Activated T-helper 17 cell treated with anti-CD3 and anti-CD28 coated beads, Interleukin-2, amount 50 U/mL, for 72 hours (primary cell): ENCODE data around the gene MRPL38. TPM values are rescaled to one million over a fixed set of nuclear protein-coding genes. Genes with fewer than 3 reads are reported as not detected.

Source experiments
- ATAC-seq: fragments of 150-1000 bp; cut with Tn5 transposase; replicated peaks from 2 replicates; pipeline ENCODE4 v1.10.0; 2021; ENCODE audit warnings: mild to moderate bottlenecking, moderate library complexity
- H3K27ac Mint-ChIP-seq: one replicate; pipeline ENCODE4 v1.8.0; 2022; ENCODE audit warnings: mixed read lengths
- H3K27me3 Mint-ChIP-seq: one replicate; pipeline ENCODE4 v1.8.0; 2022; ENCODE audit warnings: mixed read lengths
- H3K36me3 Mint-ChIP-seq: one replicate; pipeline ENCODE4 v1.8.0; 2022; ENCODE audit warnings: low read depth, mild to moderate bottlenecking, mixed read lengths
- H3K4me1 Mint-ChIP-seq: one replicate; pipeline ENCODE4 v1.8.0; 2022; ENCODE audit warnings: mixed read lengths
- H3K4me3 Mint-ChIP-seq: one replicate; pipeline ENCODE4 v1.8.0; 2022; ENCODE audit warnings: mild to moderate bottlenecking, mixed read lengths
- H3K9me3 Mint-ChIP-seq: one replicate; pipeline ENCODE4 v1.8.0; 2022; ENCODE audit warnings: mixed read lengths
- total RNA-seq, 2 donors: library from RNA; stranded (reverse); gene quantifications; one replicate each; pipeline ENCODE4 v1.2.3, GENCODE V29; 2022

The MRPL38 gene
- total RNA-seq, 2 donors from 2014 or later, result 74.2 to 113 TPM

GRCh38 chr17:75849724-75850123 is 55.0 kb downstream of the MRPL38 start:
- Mint-ChIP-seq H3K4me1 (no peaks in the 10 kb centered on the region), H3K4me3 (no peak overlapping the region), H3K36me3 (peaks cover 78% of the 10 kb centered on the region), H3K27ac (no peak overlapping the region), H3K9me3 (no peaks in the 10 kb centered on the region), H3K27me3 (no peaks in the 10 kb centered on the region)
- ATAC-seq, result no peak

GRCh38 chr17:75849279-75849646 is 55.4 kb downstream of the MRPL38 start:
- Mint-ChIP-seq H3K27ac (no peak overlapping the region), H3K9me3 (no peaks in the 10 kb centered on the region), H3K4me3 (no peak overlapping the region), H3K27me3 (no peaks in the 10 kb centered on the region), H3K4me1 (no peaks in the 10 kb centered on the region), H3K36me3 (peaks cover 79% of the 10 kb centered on the region)
- no peak for ATAC-seq

Other genes with a start within 250 kb of the MRPL38 start
- gene RECQL5, start 237.7 kb downstream of the MRPL38 start, total RNA-seq, result 10 to 100 TPM; 29.7 to 35.6 TPM
- 10 to 100 TPM; 68.1 to 90.0 TPM for gene SAP30BP, start 237.5 kb downstream of the MRPL38 start, total RNA-seq
- 1 to 10 TPM in 1 of 2 donors, under 1 TPM in 1; 0.54 to 1.2 TPM for gene ITGB4, start 183.4 kb downstream of the MRPL38 start, total RNA-seq
- gene GALK1, start 139.7 kb downstream of the MRPL38 start, total RNA-seq, result 10 to 100 TPM; 43.4 to 51.4 TPM
- gene UNK, start 120.1 kb downstream of the MRPL38 start, total RNA-seq, result 10 to 100 TPM; 19.0 to 22.1 TPM
- gene UNC13D, start 60.5 kb downstream of the MRPL38 start, total RNA-seq, result 100 to 1,000 TPM; 153 to 160 TPM
- gene WBP2, start 49.5 kb downstream of the MRPL38 start, total RNA-seq, result 100 to 1,000 TPM in 1 of 2 donors, 10 to 100 TPM in 1; 67.4 to 127 TPM
- gene TRIM47, start 26.3 kb downstream of the MRPL38 start, total RNA-seq, result 10 to 100 TPM; 11.0 to 32.4 TPM
- gene TRIM65, start 7.9 kb downstream of the MRPL38 start, total RNA-seq, result 10 to 100 TPM; 20.3 to 33.9 TPM
- 10 to 100 TPM in 1 of 2 donors, 1 to 10 TPM in 1; 9.2 to 10.6 TPM for gene FBF1, start 36.2 kb upstream of the MRPL38 start, total RNA-seq
- gene ACOX1, start 74.3 kb upstream of the MRPL38 start, total RNA-seq, result 10 to 100 TPM; 24.0 to 35.2 TPM
- 10 to 100 TPM; 15.3 to 18.5 TPM for gene TEN1, start 74.4 kb upstream of the MRPL38 start, total RNA-seq
- gene CDK3, start 96.0 kb upstream of the MRPL38 start, total RNA-seq, result 1 to 10 TPM; 8.0 to 9.0 TPM
- gene EVPL, start 122.4 kb upstream of the MRPL38 start, total RNA-seq, result under 1 TPM in 1 of 2 donors, not detected in 1; 0.11 TPM
- gene SRP68, start 167.6 kb upstream of the MRPL38 start, total RNA-seq, result 100 to 1,000 TPM; 109 to 117 TPM
- 10 to 100 TPM in 1 of 2 donors, 1 to 10 TPM in 1; 7.5 to 14.8 TPM for gene GALR2, start 169.9 kb upstream of the MRPL38 start, total RNA-seq
- gene ZACN, start 174.3 kb upstream of the MRPL38 start, total RNA-seq, result 10 to 100 TPM in 1 of 2 donors, 1 to 10 TPM in 1; 6.5 to 13.5 TPM
- 100 to 1,000 TPM; 104 to 117 TPM for gene EXOC7, start 198.9 kb upstream of the MRPL38 start, total RNA-seq
- gene FOXJ1, start 236.4 kb upstream of the MRPL38 start, total RNA-seq, result under 1 TPM in 1 of 2 donors, not detected in 1; 0.15 TPM